Uterus (tissue), 4 donors: ENCODE measurements around the gene NKAIN2. TPM values are rescaled to one million over a fixed set of nuclear protein-coding genes. Genes with fewer than 3 reads are reported as not detected.

Experiments
- DNase-seq, 2 donors: peaks; one replicate each; pipeline ENCODE4 v3.0.0-alpha.2; 2019 to 2020
- H3K27ac ChIP-seq, 2 donors: fragments of 200-600 bp; sonication (generic); 1 replicate in 1 of 2; 2 replicates in 1 of 2; pipeline ENCODE4 v1.5.1; 2016 to 2018
- H3K27me3 ChIP-seq, 2 donors: fragments of 200-600 bp; sonication (generic); one replicate each; pipeline ENCODE4 v1.5.1; 2018 to 2019; ENCODE audit warnings: control low read depth in 1 of 2
- H3K36me3 ChIP-seq, 2 donors: fragments of 200-600 bp; sonication (generic); one replicate each; pipeline ENCODE4 v1.5.1; 2019; ENCODE audit warnings: control low read depth in 1 of 2
- H3K4me1 ChIP-seq, 2 donors: fragments of 200-600 bp; sonication (generic); one replicate each; pipeline ENCODE4 v1.5.1; 2018 to 2019; ENCODE audit warnings: control low read depth in 1 of 2
- H3K4me3 ChIP-seq, 2 donors: fragments of 200-600 bp; sonication (generic); 1 replicate in 1 of 2; 2 replicates in 1 of 2; pipeline ENCODE4 v1.5.1; 2018 to 2019; ENCODE audit warnings: mild to moderate bottlenecking in 1 of 2
- H3K9me3 ChIP-seq, 2 donors: fragments of 200-600 bp; sonication (generic); one replicate each; pipeline ENCODE4 v1.5.1; 2019; ENCODE audit warnings: control low read depth in 1 of 2
- POLR2A ChIP-seq, 2 donors: fragments of 450-650 bp; IDR thresholded peaks; one replicate each; pipeline ENCODE4 v1.6.1; 2016; ENCODE audit warnings: antibody characterized with exemption in 2 of 2, mild to moderate bottlenecking in 1 of 2, moderate library complexity in 1 of 2
- intact Hi-C: fragments of 100-400 bp; cut with DNase I; formaldehyde crosslinking; loops from one replicate; pipeline ENCODE4 v1.15.1; 2023; ENCODE audit warnings: low total_unique reads
- total RNA-seq, 4 donors: library from RNA; depleted of rRNA in 3 of 4; stranded (reverse); fragments of >200 nt in 3 of 4; gene quantifications; one replicate each; pipeline versions ENCODE4 v1.1.0 to v1.2.4, GENCODE V29; 2014 to 2023
- TF ChIP-seq, protein P1 (sequence below), 4 experiments: fragments of 200-600 bp in 2 of 4; fragments of 450-650 bp in 2 of 4; sonication (generic) in 2 of 4; IDR thresholded peaks; one replicate each; pipeline ENCODE4 v1.5.1; 2016 to 2019; ENCODE audit warnings: antibody characterized with exemption in 4 of 4, mild to moderate bottlenecking in 2 of 4, moderate library complexity in 1 of 4
- donor health status: DM: yes; HTN: yes; CAD: no.

Gene NKAIN2
- total RNA-seq, 4 donors from 2014 or later: 0.59 to 1.1 (median 1.0) TPM; not detected in 1

- Histone ChIP-seq H3K27ac (no peak overlapping the region), H3K36me3 (no peaks in the 10 kb centered on the region), H3K27me3 (no peaks in the 10 kb centered on the region), H3K4me3 (no peak overlapping the region), H3K4me1 (no peaks in the 10 kb centered on the region), H3K9me3 (no peaks in the 10 kb centered on the region)
- TF ChIP-seq POLR2A (IDR thresholded peaks at IDR 0.05): no peak
- TF ChIP-seq, protein P1, sequence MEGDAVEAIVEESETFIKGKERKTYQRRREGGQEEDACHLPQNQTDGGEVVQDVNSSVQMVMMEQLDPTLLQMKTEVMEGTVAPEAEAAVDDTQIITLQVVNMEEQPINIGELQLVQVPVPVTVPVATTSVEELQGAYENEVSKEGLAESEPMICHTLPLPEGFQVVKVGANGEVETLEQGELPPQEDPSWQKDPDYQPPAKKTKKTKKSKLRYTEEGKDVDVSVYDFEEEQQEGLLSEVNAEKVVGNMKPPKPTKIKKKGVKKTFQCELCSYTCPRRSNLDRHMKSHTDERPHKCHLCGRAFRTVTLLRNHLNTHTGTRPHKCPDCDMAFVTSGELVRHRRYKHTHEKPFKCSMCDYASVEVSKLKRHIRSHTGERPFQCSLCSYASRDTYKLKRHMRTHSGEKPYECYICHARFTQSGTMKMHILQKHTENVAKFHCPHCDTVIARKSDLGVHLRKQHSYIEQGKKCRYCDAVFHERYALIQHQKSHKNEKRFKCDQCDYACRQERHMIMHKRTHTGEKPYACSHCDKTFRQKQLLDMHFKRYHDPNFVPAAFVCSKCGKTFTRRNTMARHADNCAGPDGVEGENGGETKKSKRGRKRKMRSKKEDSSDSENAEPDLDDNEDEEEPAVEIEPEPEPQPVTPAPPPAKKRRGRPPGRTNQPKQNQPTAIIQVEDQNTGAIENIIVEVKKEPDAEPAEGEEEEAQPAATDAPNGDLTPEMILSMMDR (IDR thresholded peaks at IDR 0.05): no peak
- intact Hi-C loops: no loop called here
- no peak for DNase-seq
Observed at GRCh38 chr6:124535746-124536145, 732.1 kb downstream of the NKAIN2 start.

DNA sequence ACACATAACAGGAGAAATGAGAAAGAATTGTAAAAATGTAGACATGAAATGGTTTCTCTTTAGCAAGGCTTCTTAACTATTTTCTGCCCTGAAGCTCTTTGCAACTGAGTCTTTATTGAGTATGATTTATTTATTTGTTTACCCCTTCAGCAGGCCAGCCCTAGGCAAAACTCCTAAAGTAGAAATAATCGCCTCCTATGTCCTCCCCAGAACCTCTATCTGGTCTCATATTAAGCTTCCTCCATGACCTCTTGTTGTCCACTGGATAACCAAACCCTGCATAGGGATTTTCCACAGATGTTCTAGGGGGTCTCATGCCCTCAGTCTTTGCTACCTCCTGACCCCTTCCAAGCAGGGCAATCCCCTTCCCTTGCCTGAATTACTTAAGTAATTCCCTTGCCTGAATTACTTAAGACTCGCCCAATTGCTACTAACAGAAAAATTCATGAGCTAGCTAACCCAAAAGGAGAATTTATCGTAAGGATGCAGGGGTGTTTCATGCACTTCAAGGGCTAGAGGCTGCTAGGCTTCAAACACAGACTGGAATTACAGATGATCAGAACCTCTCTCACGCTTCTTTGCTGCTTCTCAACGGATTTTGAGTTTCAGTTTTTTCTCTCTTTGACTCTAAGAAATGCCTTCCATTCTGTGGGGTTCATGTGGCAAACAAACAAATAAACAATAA, 732.6 kb downstream of the NKAIN2 start:
- TF ChIP-seq, protein P1 (IDR thresholded peaks at IDR 0.05): no peak
- TF ChIP-seq POLR2A (IDR thresholded peaks at IDR 0.05): no peak
- intact Hi-C loops: no loop called here
- DNase-seq: no peak
- no peak overlapping the region for H3K4me3 ChIP-seq
- peaks cover 0 to 1% of the 10 kb centered on the region in 2 donors for H3K36me3 ChIP-seq
- H3K27me3 ChIP-seq: no peaks in the 10 kb centered on the region
- H3K4me1 ChIP-seq: no peaks in the 10 kb centered on the region
- no peak overlapping the region for H3K27ac ChIP-seq
- no peaks in the 10 kb centered on the region for H3K9me3 ChIP-seq

- H3K4me1 ChIP-seq: no peaks in the 10 kb centered on the region
- H3K4me3 ChIP-seq: no peak overlapping the region
- TF ChIP-seq, protein P1 (IDR thresholded peaks at IDR 0.05): no peak
- no peak for TF ChIP-seq POLR2A (IDR thresholded peaks at IDR 0.05)
- DNase-seq: no peak
- H3K9me3 ChIP-seq: no peaks in the 10 kb centered on the region
- no peaks in the 10 kb centered on the region for H3K27me3 ChIP-seq
- H3K27ac ChIP-seq: no peak overlapping the region
- intact Hi-C loops: no loop called here
- peaks cover 0 to 2% of the 10 kb centered on the region in 2 donors for H3K36me3 ChIP-seq
Observed at GRCh38 chr6:124536842-124537191, 733.2 kb downstream of the NKAIN2 start.

DNA sequence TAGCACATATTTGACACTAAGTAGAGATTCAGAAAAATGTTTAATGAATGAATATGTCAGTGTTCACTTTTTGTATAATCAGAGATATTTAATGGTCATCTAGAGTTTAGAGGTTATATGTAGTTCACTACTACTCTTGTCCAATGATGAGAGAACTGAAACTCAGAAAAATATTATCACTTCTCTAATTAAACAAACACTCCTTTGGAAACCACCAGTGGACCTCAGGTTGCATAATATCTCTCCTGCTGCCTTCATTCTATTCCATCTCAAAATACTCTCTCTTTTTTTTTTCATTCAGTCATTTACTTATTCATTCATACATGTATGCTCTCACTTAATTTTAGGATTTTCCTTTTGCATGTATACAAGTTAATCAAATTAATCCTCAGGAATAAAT, 735.4 kb downstream of the NKAIN2 start:
- Histone ChIP-seq H3K4me3 (no peak overlapping the region), H3K36me3 (peaks cover 0 to 2% of the 10 kb centered on the region in 2 donors), H3K9me3 (no peaks in the 10 kb centered on the region), H3K27me3 (no peaks in the 10 kb centered on the region), H3K27ac (no peak overlapping the region), H3K4me1 (no peaks in the 10 kb centered on the region)
- intact Hi-C loops: no loop called here
- no peak for DNase-seq
- no peak for TF ChIP-seq POLR2A (IDR thresholded peaks at IDR 0.05)
- TF ChIP-seq, protein P1 (IDR thresholded peaks at IDR 0.05): no peak

- H3K4me1 ChIP-seq: no peaks in the 10 kb centered on the region
- intact Hi-C loops: no loop called here
Observed at GRCh38 chr6:124541573-124541972, 737.9 kb downstream of the NKAIN2 start.

More at GRCh38 chr6:124541573-124541972, 737.9 kb downstream of the NKAIN2 start:
- Histone ChIP-seq H3K27me3 (no peaks in the 10 kb centered on the region), H3K36me3 (peaks cover 0 to 2% of the 10 kb centered on the region in 2 donors), H3K27ac (no peak overlapping the region), H3K4me3 (no peak overlapping the region), H3K9me3 (no peaks in the 10 kb centered on the region)
- TF ChIP-seq, protein P1 (IDR thresholded peaks at IDR 0.05): no peak
- TF ChIP-seq POLR2A (IDR thresholded peaks at IDR 0.05): no peak
- no peak for DNase-seq
